Measurements from ENCODE around the gene TRAPPC14. TPM values are rescaled to one million over a fixed set of nuclear protein-coding genes. Genes with fewer than 3 reads are reported as not detected.
"Not testable (repeated sequence)": the region's sequence is repeated elsewhere in the genome, so short reads cannot be mapped to it uniquely, and the experiment has no call there.

The TRAPPC14 gene
- total RNA-seq, 1 donor from 2014 or later = 39.2 TPM

DNA sequence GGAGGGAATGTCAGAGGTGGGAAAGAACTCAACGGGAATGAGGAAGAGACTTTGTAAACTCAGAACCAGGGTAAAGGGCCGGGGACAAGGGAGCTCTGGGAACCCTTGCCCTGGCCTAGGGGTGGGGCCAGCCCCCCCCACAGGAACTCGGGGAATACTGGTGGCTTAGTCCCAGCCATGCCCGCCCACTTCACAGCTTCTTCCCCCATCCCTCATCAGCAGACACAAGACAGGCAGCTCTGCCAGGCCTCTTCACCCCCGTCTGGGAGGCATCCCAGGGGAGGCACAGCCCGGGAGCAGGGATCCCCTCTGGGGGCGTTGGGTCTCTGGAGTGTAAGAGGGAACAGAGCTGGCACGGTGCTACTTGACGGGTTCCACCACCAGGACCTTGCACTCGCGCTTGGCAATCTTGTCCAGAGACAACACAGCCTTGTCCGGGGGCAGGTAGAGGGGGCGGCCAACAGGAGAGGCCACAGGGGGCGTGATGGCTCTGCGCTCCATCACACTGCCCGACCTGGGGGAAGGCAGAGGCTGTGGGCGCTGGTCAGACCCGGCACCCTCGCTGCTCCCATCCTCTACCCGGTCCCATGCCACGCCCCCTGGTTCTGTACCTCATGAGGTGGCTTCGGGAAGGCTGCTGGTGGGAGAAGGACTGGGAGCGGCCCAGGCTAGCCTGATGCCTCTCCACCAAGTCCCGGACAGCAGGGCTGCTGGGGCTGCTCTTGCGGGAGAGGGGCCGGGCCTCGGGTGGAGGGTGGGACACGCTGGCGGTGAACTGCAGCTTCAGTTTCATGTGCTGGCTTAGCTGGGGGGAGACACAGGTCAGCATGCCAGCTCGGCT, 3.7 kb downstream of the TRAPPC14 start:
- H3K4me1 Mint-ChIP-seq = peaks cover 43% of the 10 kb centered on the region
- peaks cover 46% of the 10 kb centered on the region for H3K36me3 Mint-ChIP-seq (ENCODE audit: low read depth)
- no peak for DNase-seq
- no peaks in the 10 kb centered on the region for H3K27me3 Mint-ChIP-seq
- no peaks in the 10 kb centered on the region for H3K9me3 Mint-ChIP-seq
- H3K27ac Mint-ChIP-seq = no peak overlapping the region
- H3K4me3 Mint-ChIP-seq = no peak overlapping the region
- intact Hi-C loops (cut with micrococcal nuclease) = no loop called here

DNA sequence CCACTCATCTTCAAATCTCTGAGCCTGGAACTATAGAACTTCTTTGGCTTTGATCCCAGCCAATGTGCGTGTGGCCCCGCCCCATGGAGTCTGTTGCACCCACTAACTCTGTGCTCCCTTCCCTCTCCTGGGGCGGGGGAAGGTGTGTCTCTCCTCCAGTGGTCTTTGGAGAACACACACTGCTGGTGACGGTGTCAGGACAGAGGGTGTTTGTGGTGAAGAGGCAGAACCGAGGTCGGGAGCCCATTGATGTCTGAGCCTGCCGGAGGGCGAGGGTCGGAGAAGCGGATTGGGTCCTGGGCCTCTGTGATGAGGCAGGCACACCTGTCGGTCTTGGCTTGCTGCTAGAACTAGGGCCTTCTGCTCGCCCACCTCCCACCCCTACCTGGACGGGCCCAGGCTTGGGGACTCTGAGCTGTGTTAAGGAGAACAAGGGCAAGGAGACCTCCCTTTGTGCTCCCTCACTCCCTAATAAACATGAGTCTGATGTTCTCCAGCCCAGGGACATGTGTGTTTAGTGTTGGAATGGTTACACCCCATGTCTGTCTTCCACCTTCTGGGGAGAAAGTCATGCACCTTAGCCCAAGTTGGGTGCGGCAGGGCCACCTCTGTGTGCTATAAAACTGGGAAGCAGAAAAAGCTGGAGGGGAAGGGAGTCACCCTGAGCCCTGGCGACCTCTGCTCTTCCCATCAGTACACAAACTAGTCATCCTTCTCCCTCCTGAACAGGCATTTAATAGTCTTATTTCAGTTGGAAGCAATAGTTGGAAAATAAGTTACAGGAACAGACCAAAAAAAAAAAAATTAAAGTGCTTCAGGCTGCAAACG, 4.6 kb downstream of the TRAPPC14 start:
- H3K4me3 Mint-ChIP-seq = no peak overlapping the region
- H3K27me3 Mint-ChIP-seq = no peaks in the 10 kb centered on the region
- no peak overlapping the region for H3K27ac Mint-ChIP-seq
- H3K4me1 Mint-ChIP-seq = peaks cover 39% of the 10 kb centered on the region
- intact Hi-C loops (cut with micrococcal nuclease) = no loop called here
- H3K9me3 Mint-ChIP-seq = no peaks in the 10 kb centered on the region
- DNase-seq = no peak
- H3K36me3 Mint-ChIP-seq (ENCODE audit: low read depth) = peaks cover 47% of the 10 kb centered on the region

DNA sequence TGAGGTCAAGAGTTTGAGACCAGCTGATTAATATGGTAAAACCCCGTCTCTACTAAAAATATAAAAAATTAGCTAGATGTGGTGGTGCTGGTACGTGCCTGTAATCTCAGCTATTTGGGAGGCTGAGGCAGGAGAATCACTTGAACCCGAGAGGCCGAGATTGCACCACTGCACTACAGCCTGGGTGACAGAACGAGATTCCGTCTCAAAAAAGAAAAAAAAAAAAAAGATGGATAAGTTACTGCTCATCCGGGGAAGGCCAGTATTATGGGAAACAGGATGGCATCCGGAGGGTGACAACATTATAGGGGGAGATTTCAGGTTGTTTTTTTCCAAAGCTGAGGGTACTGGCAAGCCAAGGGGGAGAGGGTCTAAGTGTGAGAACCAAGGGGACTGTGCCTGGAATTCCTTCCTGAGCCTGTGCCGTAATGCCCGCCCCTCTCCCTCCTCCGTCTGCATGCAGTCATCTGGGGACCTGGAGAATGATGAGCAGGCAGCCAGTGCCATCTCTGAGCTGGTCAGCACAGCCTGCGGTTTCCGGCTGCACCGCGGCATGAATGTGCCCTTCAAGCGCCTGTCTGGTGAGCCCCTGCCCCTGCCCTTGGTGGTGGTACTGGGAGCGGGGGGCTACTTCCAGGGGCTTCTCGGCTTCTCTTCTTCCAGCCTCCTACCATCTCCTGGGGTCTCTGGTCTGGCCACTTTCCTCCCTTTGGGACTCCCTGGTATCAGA, 5.4 kb downstream of the TRAPPC14 start:
- Mint-ChIP-seq H3K4me1 (peaks cover 46% of the 10 kb centered on the region), H3K27ac (no peak overlapping the region)
- intact Hi-C loops (cut with micrococcal nuclease) = no loop called here

GRCh38 chr7:100152404-100152803, 6.1 kb downstream of the TRAPPC14 start:
- Mint-ChIP-seq H3K27me3 (no peaks in the 10 kb centered on the region), H3K36me3 (ENCODE audit: low read depth) (peaks cover 47% of the 10 kb centered on the region), H3K27ac (peak overlapping the region; percentile 80), H3K4me3 (peak overlapping the region; percentile 3), H3K4me1 (peaks cover 43% of the 10 kb centered on the region), H3K9me3 (no peaks in the 10 kb centered on the region)
- intact Hi-C loops (cut with micrococcal nuclease) = no loop called here
- DNase-seq = no peak

More for the DNA sequence above, 5.4 kb downstream of the TRAPPC14 start:
- no peaks in the 10 kb centered on the region for H3K27me3 Mint-ChIP-seq
- no peak overlapping the region for H3K4me3 Mint-ChIP-seq
- no peaks in the 10 kb centered on the region for H3K9me3 Mint-ChIP-seq
- H3K36me3 Mint-ChIP-seq (ENCODE audit: low read depth) = peaks cover 51% of the 10 kb centered on the region
- no peak for DNase-seq

DNA sequence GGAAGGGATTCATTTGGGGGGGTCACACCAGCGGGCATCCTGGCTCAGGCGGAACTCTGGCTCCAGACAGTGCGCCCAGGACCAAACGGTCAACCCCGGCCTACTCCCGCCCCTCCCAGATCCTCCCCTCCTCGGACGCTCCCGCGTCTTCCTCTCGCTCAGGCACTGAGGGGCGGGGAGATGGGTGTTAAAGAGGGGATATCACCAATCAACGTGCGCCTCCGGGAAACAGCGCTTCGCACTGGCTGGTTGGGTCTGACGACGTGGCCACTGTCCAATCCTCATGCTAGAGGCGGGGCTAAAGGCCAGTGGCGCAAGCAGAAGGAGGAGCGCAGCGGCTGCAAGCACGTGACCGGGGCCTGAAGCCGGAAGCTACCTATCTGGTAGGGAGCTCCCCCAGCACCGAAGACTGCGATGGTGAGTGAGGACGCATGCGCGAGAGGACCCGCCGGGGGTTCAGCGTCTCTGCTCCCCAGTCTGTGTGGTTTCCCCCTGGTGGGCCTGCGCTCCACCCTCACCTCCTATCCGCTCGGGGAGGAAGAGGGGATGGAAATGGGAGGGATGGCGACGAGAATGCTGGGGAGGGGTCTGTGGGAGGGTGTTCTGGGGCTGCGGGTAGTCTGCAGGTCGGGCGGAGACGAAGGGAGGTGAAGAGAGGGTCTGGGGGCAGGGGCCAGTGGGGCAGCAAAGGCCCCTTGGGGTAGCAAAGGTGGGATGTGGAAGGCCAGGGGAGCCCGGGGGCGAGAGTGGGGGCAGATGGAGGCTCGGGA, 9.8 kb downstream of the TRAPPC14 start, which contains the start of gene LAMTOR4:
LAMTOR4 (plus strand) TSS at position 360 of the 770 bp plus-strand sequence; CDS start at position 415, 55 bp downstream.
- intact Hi-C loops (cut with micrococcal nuclease) = loop anchor here (1.0 to 5.0 kb wide), 4 partner anchors 10 to 279 kb away; partner anchors contain the start of genes AP4M1, MCM7, MEPCE and TRAPPC14
- no peaks in the 10 kb centered on the region for H3K9me3 Mint-ChIP-seq
- H3K27ac Mint-ChIP-seq = peak within 1 kb of the TSS; percentile 99
- H3K4me3 Mint-ChIP-seq = peak within 1 kb of the TSS; percentile 99
- peaks cover 33% of the 10 kb centered on the region for H3K4me1 Mint-ChIP-seq
- H3K27me3 Mint-ChIP-seq = no peaks in the 10 kb centered on the region
- peak; percentile 100 for DNase-seq
- peaks cover 26% of the 10 kb centered on the region for H3K36me3 Mint-ChIP-seq (ENCODE audit: low read depth)

DNA sequence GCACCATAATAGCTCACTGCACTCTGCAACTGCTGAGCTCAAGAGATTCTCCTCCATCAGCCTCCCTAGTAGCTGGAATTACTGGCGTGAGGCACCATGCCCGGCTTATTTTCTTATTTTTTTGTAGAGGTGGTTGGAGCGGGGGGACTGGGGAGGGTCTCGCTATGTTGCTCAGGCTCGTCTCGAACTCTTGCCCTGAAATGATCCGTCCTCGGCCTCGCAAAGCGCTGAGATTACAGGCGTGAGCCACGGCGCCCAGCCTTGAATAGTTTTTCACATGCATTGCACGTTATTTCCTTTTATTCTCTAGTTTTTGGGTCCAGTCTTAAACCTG, 10.3 kb downstream of the TRAPPC14 start:
- H3K4me3 Mint-ChIP-seq = peak overlapping the region; percentile 99
- no peaks in the 10 kb centered on the region for H3K9me3 Mint-ChIP-seq

DNA sequence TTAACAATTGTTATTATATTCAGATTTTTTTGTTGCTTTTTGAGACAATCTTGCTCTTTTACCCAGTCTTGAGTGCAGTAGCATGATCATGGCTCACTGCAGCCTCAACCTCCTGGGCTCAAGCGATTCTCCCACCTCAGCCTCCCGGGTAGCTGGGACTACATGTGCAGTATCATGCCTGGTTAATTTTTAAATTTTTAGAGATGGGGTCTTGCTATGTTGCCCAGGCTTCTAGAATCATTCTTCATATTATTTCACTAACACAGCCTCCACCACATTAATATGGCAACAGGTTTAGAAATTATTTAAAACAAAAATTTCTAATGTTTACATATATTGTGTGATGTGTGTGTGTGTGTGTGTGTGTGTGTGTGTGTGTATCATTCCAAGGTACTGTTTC, 11.2 kb downstream of the TRAPPC14 start:
- H3K36me3 Mint-ChIP-seq (ENCODE audit: low read depth) = peaks cover 16% of the 10 kb centered on the region
- no peak overlapping the region for H3K27ac Mint-ChIP-seq
- H3K27me3 Mint-ChIP-seq = no peaks in the 10 kb centered on the region
- peaks cover 25% of the 10 kb centered on the region for H3K4me1 Mint-ChIP-seq
- no peak for DNase-seq
- H3K4me3 Mint-ChIP-seq = no peak overlapping the region
- no peaks in the 10 kb centered on the region for H3K9me3 Mint-ChIP-seq
- intact Hi-C loops (cut with micrococcal nuclease) = loop anchor here (5.0 kb wide), 1 partner anchor 280 kb away; the partner anchor contains the start of genes MEPCE and ZCWPW1

More for the DNA sequence above, 10.3 kb downstream of the TRAPPC14 start:
- intact Hi-C loops (cut with micrococcal nuclease) = loop anchor here (1.0 to 5.0 kb wide), 4 partner anchors 10 to 279 kb away; partner anchors contain the start of genes AP4M1, MCM7, MEPCE and TRAPPC14
- Mint-ChIP-seq H3K4me1 (peaks cover 29% of the 10 kb centered on the region), H3K27ac (peak overlapping the region; percentile 99), H3K27me3 (no peaks in the 10 kb centered on the region), H3K36me3 (ENCODE audit: low read depth) (peaks cover 22% of the 10 kb centered on the region)
- no peak for DNase-seq

GRCh38 chr7:100146350-100146749, 12.2 kb downstream of the TRAPPC14 start:
- H3K27me3 Mint-ChIP-seq; H3K36me3 Mint-ChIP-seq (ENCODE audit: low read depth); H3K4me3 Mint-ChIP-seq; H3K9me3 Mint-ChIP-seq; DNase-seq; H3K27ac Mint-ChIP-seq: not testable (repeated sequence)
- intact Hi-C loops (cut with micrococcal nuclease) = loop anchor here (5.0 kb wide), 1 partner anchor 281 kb away; the partner anchor contains the start of genes MEPCE and ZCWPW1
- H3K4me1 Mint-ChIP-seq = peaks cover 21% of the 10 kb centered on the region

DNA sequence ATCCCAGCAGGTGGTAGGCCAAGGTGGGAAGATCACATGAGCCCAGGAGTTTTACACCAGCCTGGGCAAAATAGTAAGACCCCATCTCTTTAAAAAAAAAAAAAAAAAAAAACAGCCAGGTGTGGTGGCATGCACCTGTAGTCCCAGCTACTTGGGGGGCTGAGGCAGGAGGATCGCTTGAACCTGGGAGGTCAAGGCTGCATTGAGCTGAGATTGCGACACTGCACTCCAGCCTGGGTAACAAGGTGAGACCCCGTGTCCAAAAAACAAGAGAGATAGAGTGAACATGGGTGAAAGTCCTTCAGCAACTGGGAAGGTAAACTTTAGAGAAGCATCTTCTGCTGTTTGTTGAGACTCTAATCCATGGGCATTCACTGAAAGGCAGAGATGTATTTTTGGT, 16.1 kb downstream of the TRAPPC14 start:
- Mint-ChIP-seq H3K27me3 (no peaks in the 10 kb centered on the region), H3K4me1 (peaks cover 15% of the 10 kb centered on the region), H3K4me3 (no peak overlapping the region), H3K9me3 (no peaks in the 10 kb centered on the region), H3K36me3 (ENCODE audit: low read depth) (no peaks in the 10 kb centered on the region), H3K27ac (no peak overlapping the region)
- intact Hi-C loops (cut with micrococcal nuclease) = no loop called here
- no peak for DNase-seq

- no peaks in the 10 kb centered on the region for H3K36me3 Mint-ChIP-seq (ENCODE audit: low read depth)
- no peak for DNase-seq
- intact Hi-C loops (cut with micrococcal nuclease) = no loop called here
- no peak overlapping the region for H3K4me3 Mint-ChIP-seq
- H3K27ac Mint-ChIP-seq = no peak overlapping the region
- H3K4me1 Mint-ChIP-seq = peaks cover 15% of the 10 kb centered on the region
- no peaks in the 10 kb centered on the region for H3K9me3 Mint-ChIP-seq
- no peaks in the 10 kb centered on the region for H3K27me3 Mint-ChIP-seq
Observed at GRCh38 chr7:100141555-100141949, 17.0 kb downstream of the TRAPPC14 start.

DNA sequence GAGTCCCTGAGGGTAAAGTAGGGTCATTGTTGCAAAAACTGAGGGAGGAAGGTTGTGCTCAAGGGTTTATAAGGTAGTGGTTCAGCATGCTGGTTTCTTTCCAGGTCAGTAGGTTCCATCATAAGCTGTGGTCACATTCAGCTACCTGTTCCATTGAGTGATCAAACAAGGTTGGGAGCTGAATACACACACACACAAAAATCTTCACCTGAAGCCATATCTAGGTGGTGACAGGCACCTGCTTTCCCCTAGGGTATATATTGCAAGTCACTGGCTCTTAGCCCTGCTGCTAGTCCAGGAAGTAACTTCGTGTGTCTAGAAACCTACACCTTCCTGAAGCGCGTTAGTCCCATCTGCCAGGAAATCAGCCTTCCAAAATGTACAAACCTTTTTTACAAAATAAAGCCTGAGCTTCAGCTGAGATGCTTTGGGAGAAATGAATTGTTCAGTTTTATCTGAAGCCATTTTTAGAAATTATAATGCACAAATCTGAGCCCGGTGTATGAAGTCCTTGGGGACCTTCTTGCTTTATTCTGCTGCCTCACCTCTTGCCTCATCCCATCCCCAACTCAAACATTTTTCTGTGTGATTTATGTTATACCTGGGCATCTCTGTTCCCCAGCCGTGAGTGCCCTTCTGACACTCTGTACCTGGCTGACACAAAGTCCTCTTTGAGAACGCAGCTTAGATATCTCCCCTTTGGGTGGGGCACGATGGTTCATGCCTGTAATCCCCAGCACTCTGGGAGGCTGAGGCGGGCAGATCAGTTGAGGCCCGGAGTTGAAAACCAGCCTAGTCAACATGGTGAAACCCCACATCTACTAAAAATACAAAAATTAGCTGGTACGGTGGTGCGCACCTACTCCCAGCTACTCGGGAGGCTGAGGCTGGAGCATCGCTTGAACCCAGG, 20.4 kb downstream of the TRAPPC14 start:
- no peaks in the 10 kb centered on the region for H3K9me3 Mint-ChIP-seq
- H3K4me1 Mint-ChIP-seq = peaks cover 17% of the 10 kb centered on the region
- H3K36me3 Mint-ChIP-seq (ENCODE audit: low read depth) = no peaks in the 10 kb centered on the region
- H3K27ac Mint-ChIP-seq = peak overlapping the region; percentile 52
- intact Hi-C loops (cut with micrococcal nuclease) = no loop called here
- H3K4me3 Mint-ChIP-seq = no peak overlapping the region
- H3K27me3 Mint-ChIP-seq = no peaks in the 10 kb centered on the region
- peak; percentile 69 for DNase-seq

DNA sequence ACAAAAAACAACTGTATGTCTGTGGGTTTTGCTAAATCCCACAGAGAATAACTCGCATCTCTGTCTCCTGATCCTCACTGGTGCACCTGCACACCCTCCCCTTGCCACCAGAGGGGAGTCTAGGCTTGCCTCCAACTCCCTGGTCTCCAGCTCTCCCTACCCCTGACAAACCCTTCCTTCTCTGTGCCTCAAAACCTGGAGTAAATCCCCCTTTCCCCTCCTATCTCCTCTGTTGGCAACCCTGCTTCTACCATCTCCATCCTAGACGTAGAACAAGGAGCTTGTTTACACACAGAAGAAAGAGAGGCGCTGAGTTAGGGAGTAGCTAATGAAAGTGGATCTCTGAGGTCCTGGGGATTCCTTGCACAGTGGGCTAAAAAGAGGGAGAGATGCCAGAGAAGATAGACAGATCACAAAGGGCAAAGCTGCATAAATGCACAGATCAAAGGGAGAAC, 25.8 kb downstream of the TRAPPC14 start:
- peaks cover 18% of the 10 kb centered on the region for H3K4me1 Mint-ChIP-seq
- H3K27me3 Mint-ChIP-seq = no peaks in the 10 kb centered on the region
- no peaks in the 10 kb centered on the region for H3K36me3 Mint-ChIP-seq (ENCODE audit: low read depth)
- no peak overlapping the region for H3K27ac Mint-ChIP-seq
- no peaks in the 10 kb centered on the region for H3K9me3 Mint-ChIP-seq
- intact Hi-C loops (cut with micrococcal nuclease) = no loop called here
- DNase-seq = peak; percentile 91
- H3K4me3 Mint-ChIP-seq = no peak overlapping the region

All from activated CD4-positive, alpha-beta T cell treated with anti-CD3 and anti-CD28 coated beads, Interleukin-2, amount 10 ng/mL, durations not matched to agents 24 days and 14 days (primary cell).